Ovary (tissue), 3 donors: ENCODE results near the gene MLN.

Experiments
- EP300 ChIP-seq: sonication (generic); formaldehyde crosslinking; IDR thresholded peaks from one replicate; pipeline ENCODE4 v1.6.1; 2017; ENCODE audit warnings: antibody characterized with exemption
- TF ChIP-seq, protein P1 (sequence below), 3 donors: fragments of 450-650 bp in 2 of 3; fragments of 200-600 bp in 1 of 3; IDR thresholded peaks; one replicate each; pipeline versions ENCODE4 v1.5.1 to v1.8.0; 2016 to 2022; ENCODE audit warnings: antibody characterized with exemption in 3 of 3, mild to moderate bottlenecking in 1 of 3
- donor health status: DM: no; HTN: no; CAD: no.

DNA sequence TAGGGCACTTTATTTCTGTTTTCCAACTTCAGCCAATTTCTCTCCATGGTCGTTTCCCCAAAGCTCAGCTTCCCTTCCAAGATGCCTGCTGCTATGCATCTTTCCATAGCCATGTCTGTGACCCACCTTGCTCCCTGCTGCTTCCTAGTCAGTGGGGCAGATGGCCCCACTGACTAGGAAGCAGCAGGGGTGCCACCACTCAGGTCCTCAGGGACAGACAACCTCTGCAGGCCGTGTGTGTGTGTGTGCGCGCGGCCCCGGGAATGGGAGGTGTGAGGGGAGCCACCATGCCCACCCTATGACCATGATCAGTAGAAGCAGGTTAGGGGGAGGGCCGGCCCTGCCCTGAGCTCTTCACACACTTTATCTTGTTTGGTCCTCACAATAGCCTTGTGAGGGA, 54.4 kb downstream of the MLN start:
- TF ChIP-seq EP300: no peak
- TF ChIP-seq, protein P1, sequence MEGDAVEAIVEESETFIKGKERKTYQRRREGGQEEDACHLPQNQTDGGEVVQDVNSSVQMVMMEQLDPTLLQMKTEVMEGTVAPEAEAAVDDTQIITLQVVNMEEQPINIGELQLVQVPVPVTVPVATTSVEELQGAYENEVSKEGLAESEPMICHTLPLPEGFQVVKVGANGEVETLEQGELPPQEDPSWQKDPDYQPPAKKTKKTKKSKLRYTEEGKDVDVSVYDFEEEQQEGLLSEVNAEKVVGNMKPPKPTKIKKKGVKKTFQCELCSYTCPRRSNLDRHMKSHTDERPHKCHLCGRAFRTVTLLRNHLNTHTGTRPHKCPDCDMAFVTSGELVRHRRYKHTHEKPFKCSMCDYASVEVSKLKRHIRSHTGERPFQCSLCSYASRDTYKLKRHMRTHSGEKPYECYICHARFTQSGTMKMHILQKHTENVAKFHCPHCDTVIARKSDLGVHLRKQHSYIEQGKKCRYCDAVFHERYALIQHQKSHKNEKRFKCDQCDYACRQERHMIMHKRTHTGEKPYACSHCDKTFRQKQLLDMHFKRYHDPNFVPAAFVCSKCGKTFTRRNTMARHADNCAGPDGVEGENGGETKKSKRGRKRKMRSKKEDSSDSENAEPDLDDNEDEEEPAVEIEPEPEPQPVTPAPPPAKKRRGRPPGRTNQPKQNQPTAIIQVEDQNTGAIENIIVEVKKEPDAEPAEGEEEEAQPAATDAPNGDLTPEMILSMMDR (IDR thresholded peaks at IDR 0.05): no peak
